Stimulated activated CD8-positive, alpha-beta memory T cell treated with anti-CD3 and anti-CD28 coated beads, Interleukin-12 subunit alpha, Interleukin-12 subunit beta, amount 100 ng/mL, for 24 hours (primary cell): ENCODE data around the gene PARK7.

Experiments
- DNase-seq: peaks from one replicate; pipeline ENCODE4 v3.0.0-alpha.2; 2020; ENCODE audit errors: extremely low read depth

Gene PARK7

GRCh38 chr1:8010080-8010664 is 48.7 kb downstream of the PARK7 start:
- DNase-seq = no peak

GRCh38 chr1:8011016-8011415 is 49.5 kb downstream of the PARK7 start:
- no peak for DNase-seq

DNA sequence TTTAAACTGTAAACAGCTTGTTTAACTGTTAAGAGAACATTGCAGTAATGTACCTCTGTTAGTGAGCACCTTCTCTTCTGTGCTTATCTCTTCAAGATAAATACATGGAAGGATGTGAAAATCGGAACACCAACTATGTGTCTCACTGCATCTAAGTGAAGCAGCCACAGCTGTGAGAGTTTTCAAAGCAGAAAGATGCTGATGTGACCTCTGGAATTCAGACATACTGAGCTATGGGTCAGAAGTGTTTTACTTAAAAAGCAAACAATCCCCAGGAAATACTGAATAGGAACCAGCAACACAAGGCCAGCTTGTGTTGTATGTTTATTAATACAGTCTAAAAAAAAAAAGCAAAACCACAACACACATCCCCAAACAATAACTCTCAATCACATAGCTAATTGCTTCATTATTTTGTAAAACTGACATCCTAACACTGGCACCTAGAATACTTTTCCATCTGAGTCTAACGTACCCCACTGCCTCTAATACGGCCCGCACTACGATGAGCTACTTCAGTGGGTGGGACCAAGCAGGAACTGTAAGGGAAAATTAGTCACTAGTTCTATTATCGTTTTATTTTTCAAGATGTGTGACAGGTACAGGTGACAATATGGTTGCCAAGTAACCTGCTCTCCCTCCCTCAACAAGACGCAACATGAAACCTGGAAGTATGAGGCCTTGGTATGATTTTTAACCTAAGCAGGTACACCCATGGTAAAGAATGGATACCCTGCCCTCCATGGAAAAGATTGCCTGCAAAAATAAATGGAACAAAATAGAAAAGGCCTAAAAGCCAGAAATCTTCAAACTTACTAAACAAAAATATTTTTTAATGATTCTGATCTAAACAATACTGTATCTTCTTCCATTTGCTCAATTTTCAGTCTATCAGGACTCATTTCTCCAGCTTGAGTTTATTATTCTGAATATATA is 50.7 kb downstream of the PARK7 start:
- no peak for DNase-seq

- no peak for DNase-seq
These were observed 51.4 kb downstream of the PARK7 start for GRCh38 chr1:8012955-8013354.

GRCh38 chr1:8013399-8013798 is 51.9 kb downstream of the PARK7 start:
- no peak for DNase-seq

- DNase-seq = no peak
These were observed 52.3 kb downstream of the PARK7 start for GRCh38 chr1:8013800-8014199.

DNA sequence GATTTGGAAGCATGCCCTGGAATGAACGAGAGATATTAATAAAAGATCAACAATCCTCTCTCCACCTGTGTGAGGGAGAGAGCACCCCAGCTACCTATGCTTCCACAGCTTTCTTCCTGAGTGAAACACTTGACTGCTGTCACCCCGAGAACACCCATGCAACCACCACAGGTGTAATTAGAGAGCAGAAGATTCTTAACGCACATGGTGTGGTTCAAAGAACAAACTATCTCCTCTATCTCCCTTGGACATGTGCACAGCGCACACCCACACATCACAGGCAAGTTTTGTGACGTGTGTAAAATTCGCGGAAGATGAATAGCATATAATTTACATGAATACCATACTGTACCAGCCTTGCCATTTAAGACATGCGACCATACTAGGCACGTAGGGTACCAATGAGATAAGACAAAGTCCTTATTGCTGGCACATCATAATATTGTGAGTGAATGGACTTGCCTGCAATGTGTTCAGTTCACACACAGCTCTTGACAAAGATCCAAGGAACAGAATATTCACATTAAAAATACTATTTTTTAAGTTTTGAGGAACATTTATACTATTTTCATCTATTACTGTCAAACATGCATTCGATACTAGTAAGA is 53.0 kb downstream of the PARK7 start:
- DNase-seq = no peak

DNA sequence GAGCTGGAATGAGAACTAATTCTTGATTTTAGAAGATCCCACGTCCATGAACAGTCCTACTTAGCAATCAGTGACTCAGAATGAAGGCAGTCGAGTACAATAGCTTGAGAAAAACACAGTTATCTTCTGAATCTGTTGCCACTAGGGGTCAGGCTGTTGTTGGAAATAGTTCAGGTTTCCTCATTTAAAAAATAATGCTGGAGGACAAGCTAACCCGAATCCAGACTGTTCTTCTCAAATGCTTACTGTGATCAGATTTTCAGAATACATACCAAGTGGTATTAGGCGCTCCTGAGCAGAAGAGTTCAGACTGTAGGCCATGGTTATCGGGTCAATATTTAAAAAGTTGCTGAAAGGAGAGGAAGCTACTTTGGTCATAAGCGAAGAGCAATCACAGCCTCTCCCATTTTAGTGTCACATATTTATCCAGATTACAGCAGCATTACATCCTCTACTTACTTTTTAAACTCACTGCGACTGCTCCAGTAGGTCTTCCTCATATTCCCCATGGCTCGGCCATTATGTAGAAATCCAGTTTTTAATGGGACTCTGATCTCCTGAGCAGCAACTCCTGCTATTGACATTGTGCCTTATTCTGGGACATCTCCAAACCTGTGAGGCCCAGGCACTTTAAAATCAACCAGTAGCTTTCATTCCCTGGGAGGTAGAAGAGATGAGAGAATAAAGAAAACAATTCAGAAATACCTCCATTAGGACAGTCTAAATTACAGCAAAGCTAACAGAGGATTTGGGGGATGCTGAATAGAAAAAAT is 53.7 kb downstream of the PARK7 start:
- DNase-seq = no peak

DNA sequence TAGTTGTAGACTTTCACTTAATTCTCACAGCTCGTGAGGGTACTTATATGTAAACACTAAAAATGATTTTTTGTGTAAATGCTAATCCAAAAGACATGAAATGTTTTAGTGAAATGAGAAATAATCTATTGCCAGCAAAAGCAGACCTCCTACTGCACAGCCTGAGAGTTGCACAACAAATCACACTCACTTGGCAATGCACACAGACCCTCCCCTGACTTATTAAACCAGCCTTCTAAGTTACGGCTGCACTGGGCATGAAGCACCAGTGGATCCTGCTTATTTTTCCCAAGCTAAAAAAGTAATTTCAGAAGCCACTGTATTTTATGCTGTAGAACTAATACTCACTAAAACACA is 54.3 kb downstream of the PARK7 start:
- no peak for DNase-seq

DNA sequence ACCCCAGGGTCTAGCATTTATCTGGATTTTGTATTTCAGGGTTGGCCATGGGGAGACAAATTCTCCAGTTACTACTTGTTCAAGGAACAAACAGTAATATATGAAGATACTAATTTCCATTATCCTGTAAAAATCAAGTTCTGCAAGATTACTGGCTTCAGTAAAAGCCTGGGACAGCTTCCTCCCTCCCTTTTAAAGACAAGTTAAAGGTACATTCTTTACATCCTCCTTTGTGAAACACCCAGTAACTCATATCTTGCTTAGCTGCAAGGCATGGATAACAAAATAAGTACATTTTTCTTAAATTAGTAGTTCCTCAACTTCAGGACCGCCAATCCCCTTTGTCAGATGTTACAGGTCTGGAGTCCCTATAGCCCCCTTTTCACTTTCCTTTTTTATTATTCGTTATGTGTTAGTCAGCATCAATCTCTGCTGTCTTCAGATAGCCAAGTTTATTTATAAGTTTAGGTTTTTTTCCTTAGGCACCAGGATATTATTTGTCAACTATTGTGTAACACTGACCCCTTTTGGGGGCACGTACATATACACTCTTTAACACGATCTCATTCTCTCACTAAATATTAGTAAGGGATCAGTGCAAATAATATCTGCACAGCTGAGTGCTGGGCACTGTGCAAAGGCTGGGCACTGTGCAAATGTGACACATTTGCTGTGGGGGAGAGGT is 54.8 kb downstream of the PARK7 start:
- no peak for DNase-seq

- no peak for DNase-seq
These were observed 55.4 kb downstream of the PARK7 start for GRCh38 chr1:8016895-8017241.

DNA sequence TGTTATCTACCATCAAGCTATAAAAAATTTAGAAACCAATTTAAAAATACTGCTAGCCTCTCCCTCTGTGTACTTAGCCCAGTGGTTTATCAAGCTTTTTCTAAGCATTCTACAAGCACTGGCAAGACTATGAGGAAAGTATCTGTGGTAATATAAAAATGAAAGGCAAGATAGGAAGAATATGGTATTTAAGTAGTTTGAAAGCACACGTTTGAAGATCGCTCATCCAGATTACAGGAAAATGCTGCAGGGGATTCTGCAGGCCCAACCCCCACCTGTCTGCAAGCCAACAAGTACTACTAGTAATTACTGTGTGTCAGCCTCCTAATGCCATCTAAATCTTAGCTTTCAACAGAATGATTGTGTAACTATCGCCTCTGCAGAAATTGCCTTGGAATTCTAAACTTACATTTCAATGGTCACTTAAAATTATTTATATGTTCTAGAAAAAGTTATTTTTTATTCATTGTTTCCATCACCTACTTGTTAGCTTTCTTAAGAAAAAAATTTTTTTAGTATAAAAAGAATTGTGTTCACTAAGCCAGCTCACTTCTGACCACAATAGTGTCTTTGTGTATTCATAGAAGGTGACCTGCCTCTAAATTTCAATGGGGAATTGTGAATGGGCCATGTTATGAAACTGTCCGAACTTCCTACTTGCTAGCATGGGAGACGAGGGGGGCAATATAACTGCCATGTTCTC is 56.1 kb downstream of the PARK7 start:
- no peak for DNase-seq

DNA sequence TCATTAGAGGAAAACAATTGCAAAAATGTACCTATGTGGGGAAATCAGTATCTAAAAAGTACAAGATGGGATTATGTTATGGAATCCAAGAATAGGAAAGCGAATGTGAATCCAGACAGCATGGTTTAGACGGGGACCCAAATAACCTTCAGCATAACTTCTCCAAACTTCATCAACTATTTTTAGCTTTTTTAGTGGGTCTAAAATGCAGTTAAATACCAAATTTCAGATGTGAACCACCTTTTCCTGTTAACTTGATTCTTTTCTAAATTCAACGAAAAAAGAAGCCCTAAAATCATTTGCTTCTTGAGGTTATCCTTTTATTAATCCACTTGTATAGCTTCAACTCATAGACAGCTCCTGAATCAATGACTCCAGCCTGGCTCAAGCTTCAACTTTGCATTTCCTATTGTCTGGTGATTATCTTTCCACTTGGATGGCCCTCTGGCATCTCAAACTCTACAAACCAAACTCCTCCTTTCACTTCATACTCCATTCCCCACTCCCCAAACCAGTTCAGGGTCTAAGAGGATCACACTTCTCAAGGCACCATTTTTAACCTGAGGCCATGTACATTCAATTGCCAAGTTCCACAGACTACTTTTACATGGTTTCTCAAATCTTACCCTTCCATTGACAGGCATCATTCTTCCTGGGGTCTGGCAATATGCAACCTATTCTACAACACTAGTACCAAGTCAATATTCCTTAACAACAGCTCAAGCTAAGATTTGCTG is 57.1 kb downstream of the PARK7 start:
- DNase-seq = no peak

DNA sequence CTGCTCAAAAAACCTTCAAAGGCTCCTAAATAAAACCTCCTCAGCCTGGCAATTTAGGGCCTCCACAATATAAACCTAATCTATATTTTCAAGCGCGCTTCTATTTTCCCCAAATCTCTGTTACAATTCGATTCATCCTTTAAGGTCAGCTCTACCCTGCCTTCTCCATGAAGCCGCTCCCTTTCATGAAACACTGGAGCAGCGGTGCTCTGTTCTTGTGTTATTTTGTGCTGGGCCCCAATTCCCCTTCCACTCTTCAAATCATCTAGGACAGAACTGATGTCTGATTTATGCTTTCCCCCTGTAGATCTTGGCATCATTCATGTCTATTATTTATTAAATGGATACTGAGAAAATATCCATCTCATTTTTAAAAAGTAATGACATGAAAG is 57.7 kb downstream of the PARK7 start:
- DNase-seq = no peak

DNA sequence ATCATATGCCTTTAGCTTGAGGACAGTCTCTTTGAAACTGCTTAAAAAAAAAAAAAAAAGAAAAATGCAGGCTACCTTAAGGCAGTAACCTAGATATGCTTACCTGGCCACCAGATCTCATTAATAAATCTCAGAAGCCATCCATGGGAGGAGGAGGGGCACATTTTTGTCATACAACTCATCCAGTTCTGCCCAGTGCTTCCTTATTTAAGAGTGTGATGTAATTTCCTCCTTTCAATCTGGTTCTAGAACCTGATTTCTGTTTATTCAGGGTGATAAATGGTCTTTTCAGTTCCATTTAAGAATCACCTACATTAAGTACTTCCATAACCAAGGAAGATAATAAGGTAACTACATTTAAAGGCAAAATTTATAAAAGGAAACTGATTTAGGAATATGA is 58.5 kb downstream of the PARK7 start:
- no peak for DNase-seq

DNA sequence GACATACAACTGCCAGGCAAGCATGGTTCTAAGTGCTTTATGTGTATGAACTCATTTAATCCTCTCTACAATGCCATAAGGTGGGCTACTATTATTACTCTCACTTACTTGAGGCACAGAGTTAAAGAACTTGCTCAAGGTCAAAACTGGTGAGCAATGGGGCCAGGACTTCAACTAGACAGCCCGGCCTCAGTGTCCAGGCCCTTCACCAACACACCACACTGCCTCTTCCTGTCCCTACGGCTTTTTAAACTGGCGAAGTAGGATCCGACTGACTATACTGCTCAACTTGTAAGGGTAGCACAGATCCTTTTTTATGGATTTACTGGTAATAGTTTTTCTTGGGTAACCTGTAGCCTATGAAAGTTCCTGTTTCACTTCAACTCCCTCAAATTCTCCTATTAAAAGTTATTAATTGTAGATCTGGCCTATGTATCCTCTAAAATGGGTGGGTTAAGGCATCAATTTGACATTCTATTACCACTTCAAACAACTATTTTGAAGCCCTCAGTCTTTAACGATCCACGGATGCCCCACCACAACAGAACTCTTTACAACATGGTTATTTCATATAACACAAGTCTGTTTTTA is 60.3 kb downstream of the PARK7 start:
- DNase-seq = no peak

- DNase-seq = no peak
These were observed 61.1 kb downstream of the PARK7 start for GRCh38 chr1:8022395-8023286.

DNA sequence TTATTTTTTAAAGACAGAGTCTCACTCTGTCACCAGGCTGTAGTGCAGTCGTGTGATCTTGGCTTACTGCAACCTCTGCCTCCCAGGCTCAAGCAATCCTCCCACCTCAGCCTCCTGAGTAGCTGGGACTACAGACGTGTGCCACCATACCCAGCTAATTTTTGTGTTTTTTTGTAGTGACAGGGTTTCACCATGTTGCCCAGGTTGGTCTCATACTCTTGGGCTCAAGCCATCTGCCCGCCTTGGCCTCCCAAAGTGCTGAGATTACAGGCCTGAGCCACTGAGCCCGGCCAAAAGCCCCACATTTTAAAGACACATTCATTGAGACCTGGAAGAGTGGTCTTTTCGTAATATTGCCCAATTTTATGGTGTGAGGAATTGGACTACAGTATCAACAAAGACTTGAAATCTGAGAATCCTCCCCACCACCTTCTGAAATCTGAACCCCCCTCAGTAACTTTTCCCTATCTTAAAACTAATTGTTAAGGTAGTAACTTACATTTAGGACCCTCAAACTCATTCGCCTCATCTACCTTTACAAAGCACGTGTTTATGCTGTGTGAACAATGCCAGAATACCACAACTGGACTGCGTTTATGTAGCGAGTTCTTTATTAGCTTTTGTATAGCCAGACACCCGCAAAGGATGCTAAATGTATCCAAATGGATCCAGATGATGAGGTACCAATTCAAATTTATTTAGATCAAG is 61.9 kb downstream of the PARK7 start:
- DNase-seq = no peak

DNA sequence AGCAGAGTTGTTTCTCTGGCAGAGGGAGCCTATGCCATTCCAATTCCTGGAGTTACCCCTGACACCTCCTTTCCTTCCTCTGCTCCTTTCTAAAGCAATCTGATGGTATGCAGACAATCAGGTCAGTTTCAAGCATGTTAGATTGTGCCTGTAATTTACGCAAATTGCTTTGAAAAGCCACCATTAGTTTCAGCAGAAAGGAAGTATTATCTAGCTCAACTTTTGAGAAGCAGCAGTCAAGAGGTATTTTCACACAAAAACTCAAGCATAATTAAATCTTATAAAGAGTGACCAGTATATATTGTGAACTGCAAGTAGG is 62.4 kb downstream of the PARK7 start:
- no peak for DNase-seq
